Breast epithelium (tissue), 4 donors: ENCODE results near the gene ANKMY2. TPM values are rescaled to one million over a fixed set of nuclear protein-coding genes. Genes with fewer than 3 reads are reported as not detected.

Experiments
- DNase-seq, 2 donors: peaks; one replicate each; pipeline ENCODE4 v3.0.0-alpha.2; 2019; ENCODE audit warnings: low spot score in 2 of 2
- H3K27ac ChIP-seq, 2 donors: fragments of 200-600 bp; sonication (generic) in 1 of 2; one replicate each; pipeline ENCODE4 v1.5.1; 2016 to 2019; ENCODE audit warnings: mild to moderate bottlenecking in 1 of 2
- H3K27me3 ChIP-seq, 2 donors: fragments of 200-600 bp; sonication (generic) in 1 of 2; one replicate each; pipeline versions ENCODE4 v1.5.1 to v1.6.0; 2017 to 2019; ENCODE audit warnings: control low read depth in 1 of 2, mild to moderate bottlenecking in 1 of 2
- H3K36me3 ChIP-seq: fragments of 200-600 bp; one replicate; pipeline ENCODE4 v1.5.1; 2019
- H3K4me1 ChIP-seq, 2 donors: fragments of 200-600 bp; sonication (generic); one replicate each; pipeline ENCODE4 v1.5.1; 2016 to 2019; ENCODE audit warnings: control low read depth in 1 of 2
- H3K4me3 ChIP-seq, 3 donors: fragments of 200-600 bp; sonication (generic); 1 replicate in 2 of 3; 2 replicates in 1 of 3; pipeline ENCODE4 v1.5.1; 2016 to 2019; ENCODE audit warnings: mild to moderate bottlenecking in 3 of 3, moderate library complexity in 2 of 3
- H3K9me3 ChIP-seq, 2 donors: fragments of 200-600 bp; sonication (generic) in 1 of 2; one replicate each; pipeline ENCODE4 v1.5.1; 2016 to 2019; ENCODE audit warnings: control low read depth in 1 of 2
- CTCF ChIP-seq, 3 donors: fragments of 450-650 bp; IDR thresholded peaks; one replicate each; pipeline ENCODE4 v1.5.1; 2016 to 2017; ENCODE audit warnings: antibody characterized with exemption in 3 of 3, mild to moderate bottlenecking in 3 of 3, moderate library complexity in 3 of 3
- POLR2A ChIP-seq: fragments of 450-650 bp; IDR thresholded peaks from one replicate; pipeline ENCODE4 v1.6.1; 2016; ENCODE audit warnings: antibody characterized with exemption, mild to moderate bottlenecking, moderate library complexity
- POLR2AphosphoS5 ChIP-seq, 3 donors: sonication (generic); formaldehyde crosslinking; IDR thresholded peaks; one replicate each; pipeline ENCODE4 v1.6.1; 2017; ENCODE audit warnings: antibody characterized with exemption in 3 of 3
- intact Hi-C: fragments of 100-400 bp; cut with DNase I; formaldehyde crosslinking; loops from one replicate; pipeline ENCODE4 v1.15.1; 2023; ENCODE audit warnings: low total_unique reads
- total RNA-seq, 3 donors: library from RNA; depleted of rRNA; stranded (reverse); fragments of >200 nt; gene quantifications; one replicate each; pipeline ENCODE4 v1.1.0, GENCODE V29; 2016

ANKMY2 gene
- total RNA-seq: 10 to 100 TPM; 14.9 to 24.4 (median 18.4) TPM

GRCh38 chr7:16645593-16646471 is at the start of gene ANKMY2, which contains the start of gene BZW2:
ANKMY2 (minus strand) TSS chr7:16645754; CDS start chr7:16645573, 181 bp downstream.
BZW2 (plus strand) TSS chr7:16646181; CDS start chr7:16665444, 19,263 bp downstream.
- Histone ChIP-seq H3K9me3 (no peaks in the 10 kb centered on the region), H3K27me3 (no peaks in the 10 kb centered on the region), H3K4me1 (peaks cover 0 to 21% of the 10 kb centered on the region in 2 donors), H3K4me3 (peak within 1 kb of the TSS; percentile 90 to 96 (median 93)), H3K36me3 (no peaks in the 10 kb centered on the region), H3K27ac (peak within 1 kb of the TSS; percentile 90 to 97)
- peak; percentile 93 to 96 for DNase-seq
- intact Hi-C loops: no loop called here
- peak in 1 of 3 donors; percentile 31 for TF ChIP-seq CTCF (IDR thresholded peaks at IDR 0.05)
- peak; percentile 87 to 97 (median 94) for TF ChIP-seq POLR2AphosphoS5 (IDR thresholded peaks at IDR 0.05)
- TF ChIP-seq POLR2A: peak; percentile 90

- no peaks in the 10 kb centered on the region for H3K27me3 ChIP-seq
- H3K9me3 ChIP-seq: no peaks in the 10 kb centered on the region
- TF ChIP-seq CTCF (IDR thresholded peaks at IDR 0.05) (no peak), POLR2A (no peak), POLR2AphosphoS5 (IDR thresholded peaks at IDR 0.05) (no peak)
- no peaks in the 10 kb centered on the region for H3K36me3 ChIP-seq
- DNase-seq: no peak
- H3K4me3 ChIP-seq: no peak overlapping the region
- no peak overlapping the region for H3K27ac ChIP-seq
- intact Hi-C loops: no loop called here
- no peaks in the 10 kb centered on the region for H3K4me1 ChIP-seq
Measured at GRCh38 chr7:16694806-16695205, 49.3 kb upstream of the ANKMY2 start.

DNA sequence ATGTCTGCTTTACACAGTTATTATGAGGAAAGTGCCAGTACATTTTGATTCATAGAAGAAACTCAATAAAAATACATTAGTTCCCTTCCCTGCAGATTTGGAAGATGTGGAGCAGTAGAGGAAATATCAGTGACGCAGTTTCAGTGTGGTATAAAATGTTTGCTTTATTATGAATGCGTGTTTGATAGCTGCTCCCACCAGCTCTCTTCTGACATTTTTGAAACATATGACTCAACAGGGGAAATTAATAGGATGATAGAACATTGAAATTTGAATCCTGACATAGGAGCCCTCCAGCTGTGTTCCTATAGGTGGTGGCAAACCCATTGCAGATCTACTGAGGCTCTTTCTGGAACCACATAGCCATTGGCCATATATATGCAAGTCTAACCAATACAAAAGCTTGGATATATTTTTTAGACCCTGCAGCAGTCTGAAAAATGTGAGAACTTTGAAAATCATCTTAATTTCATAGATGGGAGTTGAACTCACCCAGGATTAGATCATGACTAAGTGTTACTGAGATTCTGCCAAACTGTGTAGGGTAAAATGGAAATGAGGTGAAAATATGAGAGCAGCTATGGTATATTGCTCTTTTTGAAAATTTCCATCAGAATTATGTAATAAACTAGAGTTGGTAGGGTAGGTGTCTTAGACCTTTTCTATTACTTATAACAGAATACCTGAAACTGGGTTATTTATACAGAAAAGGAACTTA is 48.2 kb upstream of the ANKMY2 start:
- H3K36me3 ChIP-seq: no peaks in the 10 kb centered on the region

GRCh38 chr7:16691241-16691640 is 45.7 kb upstream of the ANKMY2 start:
- Histone ChIP-seq H3K4me1 (no peaks in the 10 kb centered on the region), H3K9me3 (no peaks in the 10 kb centered on the region), H3K27me3 (no peaks in the 10 kb centered on the region), H3K36me3 (no peaks in the 10 kb centered on the region), H3K27ac (no peak overlapping the region), H3K4me3 (no peak overlapping the region)
- intact Hi-C loops: no loop called here
- no peak for DNase-seq
- no peak for TF ChIP-seq POLR2AphosphoS5 (IDR thresholded peaks at IDR 0.05)
- TF ChIP-seq CTCF (IDR thresholded peaks at IDR 0.05): no peak
- TF ChIP-seq POLR2A: no peak

More for the DNA sequence above, 48.2 kb upstream of the ANKMY2 start:
- Histone ChIP-seq H3K9me3 (no peaks in the 10 kb centered on the region), H3K4me1 (no peaks in the 10 kb centered on the region), H3K27ac (no peak overlapping the region), H3K4me3 (no peak overlapping the region), H3K27me3 (no peaks in the 10 kb centered on the region)
- intact Hi-C loops: no loop called here
- TF ChIP-seq POLR2A: no peak
- TF ChIP-seq CTCF (IDR thresholded peaks at IDR 0.05): no peak
- DNase-seq: no peak

GRCh38 chr7:16688249-16688648 is 42.7 kb upstream of the ANKMY2 start:
- no peak for DNase-seq
- Histone ChIP-seq H3K4me3 (no peak overlapping the region), H3K36me3 (no peaks in the 10 kb centered on the region), H3K4me1 (no peaks in the 10 kb centered on the region), H3K27me3 (no peaks in the 10 kb centered on the region), H3K27ac (no peak overlapping the region), H3K9me3 (no peaks in the 10 kb centered on the region)
- intact Hi-C loops: no loop called here
- TF ChIP-seq POLR2A (no peak), CTCF (IDR thresholded peaks at IDR 0.05) (no peak), POLR2AphosphoS5 (IDR thresholded peaks at IDR 0.05) (no peak)
